Omental fat pad (tissue), 4 donors: ENCODE results near the gene KCNQ1. TPM values are rescaled to one million over a fixed set of nuclear protein-coding genes. Genes with fewer than 3 reads are reported as not detected.

ENCODE experiments used
- ATAC-seq: fragments of 150-250 bp; one replicate; pipeline ENCODE4 v1.9.1; 2016; ENCODE audit warnings: mild to moderate bottlenecking, moderate library complexity; ENCODE audit not compliant: low FRiP score
- DNase-seq: peaks from one replicate; pipeline ENCODE4 v3.0.0-alpha.2; 2019; ENCODE audit warnings: low spot score
- total RNA-seq, 4 donors: library from RNA; depleted of rRNA; stranded (reverse); fragments of >200 nt; gene quantifications; one replicate each; pipeline ENCODE4 v1.1.0, GENCODE V29; 2016
- TF ChIP-seq, protein P1 (sequence below), 3 donors: fragments of 450-650 bp; IDR thresholded peaks; one replicate each; pipeline ENCODE4 v1.5.1; 2016 to 2017; ENCODE audit warnings: antibody characterized with exemption in 3 of 3, mild to moderate bottlenecking in 3 of 3, moderate library complexity in 2 of 3

The KCNQ1 gene
- total RNA-seq, 4 donors from 2014 or later: 4.5 to 5.9 (median 5.2) TPM

- ATAC-seq: no peak
- DNase-seq: no peak
- TF ChIP-seq, protein P1, sequence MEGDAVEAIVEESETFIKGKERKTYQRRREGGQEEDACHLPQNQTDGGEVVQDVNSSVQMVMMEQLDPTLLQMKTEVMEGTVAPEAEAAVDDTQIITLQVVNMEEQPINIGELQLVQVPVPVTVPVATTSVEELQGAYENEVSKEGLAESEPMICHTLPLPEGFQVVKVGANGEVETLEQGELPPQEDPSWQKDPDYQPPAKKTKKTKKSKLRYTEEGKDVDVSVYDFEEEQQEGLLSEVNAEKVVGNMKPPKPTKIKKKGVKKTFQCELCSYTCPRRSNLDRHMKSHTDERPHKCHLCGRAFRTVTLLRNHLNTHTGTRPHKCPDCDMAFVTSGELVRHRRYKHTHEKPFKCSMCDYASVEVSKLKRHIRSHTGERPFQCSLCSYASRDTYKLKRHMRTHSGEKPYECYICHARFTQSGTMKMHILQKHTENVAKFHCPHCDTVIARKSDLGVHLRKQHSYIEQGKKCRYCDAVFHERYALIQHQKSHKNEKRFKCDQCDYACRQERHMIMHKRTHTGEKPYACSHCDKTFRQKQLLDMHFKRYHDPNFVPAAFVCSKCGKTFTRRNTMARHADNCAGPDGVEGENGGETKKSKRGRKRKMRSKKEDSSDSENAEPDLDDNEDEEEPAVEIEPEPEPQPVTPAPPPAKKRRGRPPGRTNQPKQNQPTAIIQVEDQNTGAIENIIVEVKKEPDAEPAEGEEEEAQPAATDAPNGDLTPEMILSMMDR (IDR thresholded peaks at IDR 0.05): no peak
Observed at GRCh38 chr11:2857276-2857675, 412.5 kb downstream of the KCNQ1 start.

- TF ChIP-seq, protein P1 (IDR thresholded peaks at IDR 0.05): no peak
- ATAC-seq: no peak
- DNase-seq: no peak
Observed at GRCh38 chr11:2857918-2858317, 413.1 kb downstream of the KCNQ1 start.

DNA sequence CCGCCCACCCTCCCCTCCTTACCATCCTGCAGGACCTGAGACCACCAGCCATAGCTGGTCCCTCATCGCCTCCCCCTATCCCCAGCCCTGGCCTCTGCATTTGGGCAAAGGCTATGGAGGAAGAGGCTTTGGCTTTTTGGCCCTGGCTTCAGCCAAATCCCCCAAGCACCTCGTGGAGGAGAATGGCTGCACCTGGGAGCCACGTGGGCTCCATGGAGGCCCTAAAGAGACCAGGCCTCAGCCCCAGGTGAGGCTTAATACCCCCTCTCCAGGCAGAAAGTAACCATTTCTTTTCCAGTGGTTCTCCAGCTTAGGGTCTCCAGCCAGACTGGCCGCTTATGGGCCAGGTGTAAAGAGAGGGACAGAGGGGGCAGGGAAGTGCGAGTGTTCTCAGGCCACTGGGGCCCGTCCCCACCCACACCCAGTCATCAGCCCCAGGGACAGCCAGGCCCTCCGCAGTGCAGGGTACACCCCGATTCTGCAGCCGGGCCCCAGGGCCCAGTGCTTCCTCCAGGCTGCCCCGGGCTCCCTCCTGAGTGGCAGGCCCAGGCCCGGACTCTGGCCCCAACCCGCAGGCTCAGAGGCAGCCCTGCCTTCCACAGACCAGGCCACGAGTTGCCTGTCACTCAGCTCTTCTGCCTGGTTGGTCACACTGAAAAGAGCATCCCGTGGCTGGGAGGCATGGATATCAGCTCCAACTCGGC is 414.3 kb downstream of the KCNQ1 start:
- no peak for ATAC-seq
- no peak for DNase-seq
- TF ChIP-seq, protein P1 (IDR thresholded peaks at IDR 0.05): no peak

GRCh38 chr11:2859699-2860037 is 414.9 kb downstream of the KCNQ1 start:
- TF ChIP-seq, protein P1 (IDR thresholded peaks at IDR 0.05): no peak
- no peak for DNase-seq
- ATAC-seq: no peak

DNA sequence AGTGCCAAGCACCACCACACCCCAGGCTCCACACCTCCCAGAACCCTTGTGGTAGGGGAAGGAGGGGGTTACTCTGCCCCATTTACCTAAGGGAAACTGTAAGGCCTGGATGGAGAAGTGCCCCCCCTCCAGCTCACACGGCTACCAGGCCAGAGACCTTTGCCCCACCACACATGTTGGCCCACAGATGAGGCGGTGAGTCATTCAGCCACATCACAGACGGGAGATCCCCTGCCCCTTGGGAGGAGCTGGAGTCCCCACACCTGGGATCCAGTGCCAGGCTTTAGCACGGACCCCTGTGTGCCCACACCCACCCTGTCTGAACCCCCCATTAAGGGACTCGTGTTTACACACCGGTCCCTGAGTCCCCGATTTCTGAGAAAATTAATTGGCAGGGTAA is 415.8 kb downstream of the KCNQ1 start:
- ATAC-seq: peak; percentile 60
- TF ChIP-seq, protein P1 (IDR thresholded peaks at IDR 0.05): no peak
- DNase-seq: no peak

DNA sequence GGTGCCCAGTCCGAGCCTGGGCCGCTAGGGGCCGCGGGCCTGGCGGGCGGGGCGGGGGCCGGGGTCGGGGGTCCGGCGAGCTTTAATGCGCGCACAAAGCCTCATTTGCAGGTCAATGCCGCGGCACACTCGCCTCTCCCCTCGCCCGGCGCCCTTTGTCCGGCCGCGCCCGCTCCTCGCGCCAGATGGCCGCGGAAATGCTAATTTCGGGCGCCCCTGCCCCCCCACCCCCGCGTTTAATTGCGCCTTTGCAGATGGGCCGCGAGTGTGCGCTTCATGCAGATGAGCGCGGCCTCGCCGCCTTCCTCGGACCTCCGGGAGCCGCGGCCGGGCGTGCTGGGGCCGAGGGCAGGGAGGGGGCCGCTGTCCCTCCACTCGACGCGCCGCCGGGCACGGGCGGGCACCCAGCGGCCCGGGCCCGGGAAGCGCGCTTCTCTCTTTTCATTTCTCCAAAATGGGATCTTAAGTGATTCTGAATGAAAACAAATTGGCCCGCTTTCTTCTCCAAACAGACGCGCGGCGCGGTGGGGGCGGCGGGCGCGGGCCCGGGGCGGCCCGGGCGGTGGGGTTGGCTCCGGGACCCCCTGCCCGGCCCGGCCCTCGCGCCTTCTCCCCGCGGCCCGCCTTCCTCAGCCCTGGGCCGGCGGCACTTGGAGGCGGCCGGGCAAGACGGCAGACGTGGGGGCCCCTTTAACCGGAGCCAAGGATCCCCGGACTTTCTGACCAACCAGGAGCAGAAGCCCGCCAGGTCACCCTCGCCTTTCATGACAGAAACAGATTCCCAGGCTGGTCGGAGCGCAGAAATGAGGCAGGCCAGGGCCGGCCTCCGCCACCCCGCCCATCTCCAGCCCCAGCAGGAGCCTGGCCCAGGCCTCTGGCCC is 417.8 kb downstream of the KCNQ1 start:
- no peak for ATAC-seq
- DNase-seq: no peak
- TF ChIP-seq, protein P1 (IDR thresholded peaks at IDR 0.05): no peak

GRCh38 chr11:2863276-2863618 is 418.4 kb downstream of the KCNQ1 start:
- TF ChIP-seq, protein P1 (IDR thresholded peaks at IDR 0.05): no peak
- ATAC-seq: no peak
- no peak for DNase-seq
